T-helper 1 cell (primary cell): ENCODE measurements around the gene CLEC20A.
A peak's percentile ranks its signal among the peaks of the same experiment; 100 is the strongest.

ENCODE experiments used
- DNase-seq, 5 donors: peaks; one replicate each; pipeline ENCODE4 v3.0.0-alpha.2; 2012 to 2020
- total RNA-seq, 4 donors: gene quantifications; one replicate each; lab custom pipeline; 2026; lab: John Stamatoyannopoulos, UW

Gene CLEC20A
- 0 reads per million in 4 donors for total RNA-seq

DNA sequence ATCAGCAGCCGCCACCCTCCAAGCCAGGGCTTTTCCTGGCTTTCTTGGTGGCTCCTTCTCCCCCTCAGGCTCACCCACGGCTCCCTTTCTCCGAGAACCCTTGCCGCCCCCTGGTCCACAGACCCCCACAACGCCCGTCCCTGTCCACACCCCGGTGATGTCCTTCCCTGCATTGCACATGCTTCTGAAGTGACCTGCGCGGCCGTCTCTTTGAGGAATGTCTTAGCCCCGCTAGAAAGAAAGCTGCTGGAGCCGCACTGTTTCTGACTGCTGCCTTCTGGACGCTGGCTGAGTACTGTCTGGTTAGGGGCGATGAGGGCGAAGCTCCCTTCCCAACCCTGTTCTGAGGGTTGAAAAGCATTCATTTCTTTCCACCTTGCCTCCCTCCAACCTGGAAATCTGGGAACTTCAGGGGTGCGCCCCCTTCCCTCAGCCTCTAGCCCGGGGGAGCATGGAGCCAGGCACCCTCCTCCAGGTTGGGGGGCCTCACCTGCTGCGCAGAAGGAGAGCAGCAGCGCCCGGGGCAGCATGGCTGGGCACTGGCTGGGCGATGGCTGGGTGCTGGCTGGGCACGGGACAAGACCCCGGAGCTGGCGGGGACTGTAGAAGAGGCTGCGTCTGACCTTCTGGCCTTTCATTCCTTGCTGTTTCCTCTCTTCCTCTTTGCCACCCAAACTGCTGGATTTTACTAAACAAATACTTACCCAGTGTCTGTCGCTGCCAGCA is at the start of gene CLEC20A:
CLEC20A (minus strand) TSS at position 555 of the 726 bp plus-strand sequence; CDS start at position 530, 25 bp downstream.
- DNase-seq = no peak

GRCh38 chr1:178544531-178544930 is 47.8 kb upstream of the CLEC20A start:
- DNase-seq = no peak

GRCh38 chr1:178543290-178543607 is 46.5 kb upstream of the CLEC20A start:
- DNase-seq = no peak

GRCh38 chr1:178542554-178543289 is 46.0 kb upstream of the CLEC20A start:
- peak; percentile 51 to 78 (median 71) for DNase-seq

DNA sequence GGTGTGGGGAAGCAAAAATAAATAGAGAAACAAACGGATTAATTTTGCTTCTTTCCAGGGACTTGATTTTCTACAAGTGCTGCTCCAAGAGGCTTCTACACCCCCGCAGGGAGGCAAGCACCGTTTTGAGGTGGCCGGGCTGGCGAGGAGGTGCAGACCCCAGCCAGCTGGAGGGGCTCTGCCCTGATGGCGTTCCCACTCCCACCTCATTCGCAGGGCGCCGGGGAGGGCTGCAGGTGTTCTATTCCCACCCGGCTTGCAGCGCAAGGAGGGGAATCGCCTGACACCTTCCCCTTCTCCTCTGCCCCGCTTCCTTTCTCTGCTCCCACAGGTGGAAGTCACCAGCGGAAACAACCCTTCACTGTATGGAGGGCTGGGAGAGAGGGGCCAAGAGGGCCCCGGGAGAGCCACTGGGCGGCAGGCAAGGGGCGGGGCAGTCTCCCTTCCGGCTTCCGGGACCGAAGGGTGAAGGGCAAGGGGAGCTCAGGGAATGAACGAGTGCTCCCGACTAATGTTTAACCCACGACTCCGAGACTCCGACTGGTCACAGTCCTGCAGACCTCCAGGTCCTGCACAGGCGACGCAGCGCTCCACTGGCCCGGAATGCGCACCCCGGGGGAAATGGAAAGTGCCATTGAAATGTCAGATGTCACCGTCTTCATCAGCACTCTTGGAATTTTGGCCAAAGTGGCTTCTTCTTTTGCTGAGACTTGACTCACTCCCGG is 45.2 kb upstream of the CLEC20A start:
- peak in 4 of 5 donors; percentile 11 to 40 (median 22) for DNase-seq

DNA sequence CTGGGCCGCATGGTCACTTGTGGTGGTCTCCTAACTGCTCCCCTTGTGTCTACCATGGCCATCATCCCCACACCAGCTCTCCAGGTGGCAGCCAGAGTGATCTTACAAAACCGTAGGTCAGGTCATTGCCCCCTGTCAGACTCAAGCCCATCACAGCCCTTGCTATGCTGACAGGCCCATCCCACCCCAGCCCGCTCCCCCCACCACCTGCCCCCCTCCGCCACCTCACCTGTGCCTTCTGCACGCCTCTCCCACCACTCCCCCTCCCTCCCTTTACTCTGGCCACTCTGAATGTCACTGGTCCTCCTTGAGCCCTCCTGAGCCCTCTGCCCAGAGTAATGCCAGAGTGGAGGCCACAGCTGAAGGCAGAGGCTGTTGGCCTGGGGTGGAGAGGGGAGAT is 44.6 kb upstream of the CLEC20A start:
- no peak for DNase-seq

DNA sequence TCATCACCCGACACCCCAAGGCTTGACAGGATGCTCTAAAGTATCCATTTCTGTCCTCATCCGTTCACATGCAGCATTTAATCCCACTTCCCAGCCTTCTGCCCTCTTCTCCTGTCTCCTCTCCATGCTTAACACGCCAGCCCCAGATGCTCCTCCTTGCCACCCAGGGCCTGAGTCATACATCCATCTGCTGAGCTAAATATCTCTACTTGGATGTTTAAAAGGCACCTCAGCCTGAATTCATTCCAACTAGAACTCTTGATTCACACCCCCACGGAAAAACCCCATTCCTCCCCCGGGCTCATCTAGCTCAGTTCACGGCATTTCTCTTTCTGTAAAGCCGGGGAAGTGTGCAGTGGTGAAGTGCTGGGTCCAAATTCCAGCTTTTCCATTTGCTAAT is 43.9 kb upstream of the CLEC20A start:
- no peak for DNase-seq

DNA sequence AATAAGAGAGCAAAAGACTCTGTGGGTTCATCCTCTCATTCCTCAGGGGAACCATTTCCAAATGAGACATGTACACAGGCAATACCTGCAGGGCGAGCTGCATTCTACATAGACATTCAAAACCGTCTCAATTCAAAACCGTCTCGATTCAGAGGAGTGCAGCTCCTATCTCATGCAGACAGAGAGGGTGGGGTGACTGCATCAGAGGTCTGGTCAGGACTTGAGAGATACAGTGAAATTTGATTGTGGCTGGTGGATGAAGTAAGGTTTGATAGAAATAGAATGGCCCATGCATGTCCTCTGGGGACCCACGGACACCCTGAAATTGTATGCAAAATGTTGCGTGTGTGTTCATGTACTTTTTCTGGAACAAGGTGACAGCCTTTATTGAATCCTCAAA is 43.4 kb upstream of the CLEC20A start:
- DNase-seq = no peak

- DNase-seq = no peak
Observed at GRCh38 chr1:178539291-178539690, 42.5 kb upstream of the CLEC20A start.

GRCh38 chr1:178538192-178538916 is 41.6 kb upstream of the CLEC20A start:
- DNase-seq = no peak

DNA sequence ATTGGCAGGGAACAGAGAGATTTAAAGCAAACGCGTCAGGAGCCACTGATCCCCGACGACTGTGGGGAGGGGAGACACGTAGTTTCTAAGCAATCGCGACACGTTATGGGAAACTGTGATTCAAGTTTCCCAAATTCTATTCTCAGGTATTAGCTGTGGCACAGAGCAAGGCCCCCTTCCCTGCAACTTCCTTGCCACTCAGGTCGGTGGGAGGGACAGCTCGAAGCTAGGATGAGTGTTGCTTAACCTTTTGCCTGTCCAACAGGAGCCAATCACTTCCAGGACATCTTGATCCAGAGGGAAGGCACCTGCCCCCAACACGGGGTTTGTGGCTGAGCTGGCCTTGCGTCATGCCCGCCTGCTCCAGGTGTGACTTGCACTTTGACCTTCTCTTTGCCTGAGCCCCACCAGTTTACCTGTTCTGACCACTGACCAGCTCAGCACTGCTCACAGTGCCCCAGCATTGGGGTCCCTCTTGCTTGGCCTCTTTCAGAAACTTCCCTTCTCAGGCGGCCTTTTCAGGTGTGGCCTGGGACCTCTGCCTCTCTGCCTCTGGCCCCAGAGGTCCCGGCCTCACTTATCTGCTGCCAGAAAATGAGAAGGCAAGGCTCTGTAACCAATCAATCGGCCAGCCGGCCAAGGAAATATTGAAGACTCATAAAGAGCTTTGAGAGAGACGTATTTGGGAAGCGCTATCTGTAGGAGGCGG is 40.8 kb upstream of the CLEC20A start:
- no peak for DNase-seq

DNA sequence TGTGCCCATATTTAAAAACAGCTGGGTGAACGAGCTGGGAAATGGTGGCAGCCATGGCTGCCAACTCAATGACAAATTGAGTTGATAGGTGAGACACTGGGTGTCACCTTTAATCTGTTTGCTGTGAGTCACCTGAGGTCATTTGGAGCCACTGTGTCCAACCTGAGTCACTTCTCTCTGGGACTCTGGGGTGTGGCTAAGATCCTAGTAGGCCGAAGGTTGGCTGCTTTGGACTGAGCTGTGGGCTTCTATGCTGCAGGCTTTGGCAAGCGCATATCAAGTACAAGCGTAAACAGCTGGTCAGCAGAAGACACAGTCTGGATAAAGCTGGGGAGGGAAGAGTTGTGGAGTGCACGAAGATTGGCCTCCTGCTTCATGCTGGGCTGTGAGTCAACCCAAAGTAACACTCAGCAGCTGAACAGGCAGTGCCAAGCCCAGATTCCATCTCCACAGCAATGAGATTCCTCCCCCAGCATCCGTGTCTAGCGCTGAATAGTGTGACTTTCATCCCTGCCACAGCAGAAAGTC is 40.1 kb upstream of the CLEC20A start:
- DNase-seq = no peak

GRCh38 chr1:178536329-178536728 is 39.6 kb upstream of the CLEC20A start:
- DNase-seq = no peak

GRCh38 chr1:178534137-178534868 is 37.5 kb upstream of the CLEC20A start:
- DNase-seq = no peak

DNA sequence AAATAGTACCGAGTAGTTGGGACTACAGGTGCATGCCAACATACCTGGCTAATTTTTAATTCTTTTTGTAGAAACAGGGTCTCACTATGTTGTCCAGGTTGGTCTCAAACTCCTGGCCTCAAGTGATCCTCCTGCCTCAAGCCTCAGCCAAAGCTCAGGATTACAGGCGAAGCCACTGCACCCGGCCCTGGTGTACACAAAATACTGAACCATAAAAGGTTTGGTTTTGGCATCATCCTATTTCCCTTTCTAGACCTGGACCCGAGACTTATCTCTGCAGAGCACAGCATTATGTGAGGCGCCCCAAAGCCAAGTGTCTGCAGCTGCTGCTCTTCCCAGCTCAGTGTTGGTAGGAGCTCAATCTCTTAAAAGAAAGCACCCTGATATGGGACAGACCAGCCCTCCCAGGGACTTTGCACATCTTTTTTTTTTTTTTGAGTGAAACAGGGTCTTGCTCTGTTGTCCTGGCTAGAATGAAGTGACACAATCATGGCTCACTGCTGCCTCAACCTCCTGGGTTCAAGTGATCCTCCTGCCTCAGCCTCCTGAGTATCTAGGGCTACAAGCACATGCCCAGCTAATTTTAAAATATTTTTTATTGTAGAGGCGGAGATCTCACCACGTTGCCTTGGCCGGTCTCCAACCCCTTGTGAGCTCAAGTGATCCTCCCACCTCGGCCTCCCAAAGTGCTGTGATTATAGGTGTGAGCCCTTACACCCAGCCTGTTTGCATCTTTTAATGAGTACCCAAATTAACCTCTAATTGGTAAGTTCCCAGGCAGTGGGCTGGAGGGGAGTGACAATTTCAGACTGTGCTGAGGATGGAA is 36.6 kb upstream of the CLEC20A start:
- DNase-seq = no peak

DNA sequence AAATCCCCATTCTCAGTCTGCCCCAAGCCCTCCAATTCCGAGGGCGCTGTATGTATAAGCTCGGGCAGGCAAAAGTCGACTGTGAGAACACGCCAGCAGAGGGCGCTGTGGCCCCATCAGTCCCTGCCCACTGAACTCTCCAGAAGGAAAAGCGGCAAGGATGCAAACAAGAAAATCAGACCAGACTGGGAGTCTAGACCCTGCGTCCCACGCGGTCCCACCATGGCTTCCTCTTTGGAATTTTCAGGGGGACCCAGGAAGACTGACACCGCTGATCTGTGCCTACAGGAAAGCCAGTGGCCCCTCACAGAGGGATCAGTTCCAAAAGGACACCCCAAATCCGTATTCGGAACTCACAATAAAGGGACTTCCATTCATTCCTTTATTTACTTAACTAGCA is 35.6 kb upstream of the CLEC20A start:
- DNase-seq = peak; percentile 42 to 64 (median 54)

GRCh38 chr1:178531887-178532286 is 35.1 kb upstream of the CLEC20A start:
- no peak for DNase-seq

- DNase-seq = no peak
Observed at GRCh38 chr1:178530502-178530901, 33.7 kb upstream of the CLEC20A start.

- DNase-seq = no peak
Observed at GRCh38 chr1:178530037-178530402, 33.3 kb upstream of the CLEC20A start.

DNA sequence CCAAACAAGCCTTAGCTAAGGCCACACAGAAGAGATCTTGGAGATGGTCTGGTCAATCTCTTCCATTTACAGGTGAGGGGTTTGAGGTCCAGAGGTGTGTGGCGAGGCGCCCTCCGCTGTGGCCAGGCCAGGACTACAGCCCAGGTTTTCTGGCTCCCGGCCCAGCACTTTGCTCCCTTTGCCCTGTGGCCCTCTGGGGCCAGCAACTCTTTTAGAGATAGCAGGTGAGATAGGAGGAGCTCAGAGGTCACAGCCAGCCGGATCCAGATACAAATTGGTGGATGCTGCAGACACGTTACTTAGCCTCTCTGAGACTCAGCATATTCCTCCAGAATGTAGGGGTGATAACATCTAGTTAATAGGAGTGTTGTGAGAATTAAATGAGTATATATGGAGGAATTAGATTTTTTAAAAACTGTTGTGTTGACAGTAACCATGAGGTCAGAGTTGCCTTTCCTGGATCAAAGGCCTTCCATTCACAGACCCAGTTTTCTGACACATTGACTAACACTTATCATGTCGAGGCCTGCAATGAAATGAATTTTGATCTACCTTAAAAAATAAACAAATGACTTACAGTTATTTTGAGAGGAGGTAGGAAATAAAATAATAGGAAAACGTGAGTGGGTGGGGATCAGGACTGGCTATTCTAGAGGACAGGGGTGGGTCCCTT is 32.7 kb upstream of the CLEC20A start:
- DNase-seq = no peak
